GM13977 (cell line): ENCODE results near the gene APBA3.

Source experiments
- DNase-seq: peaks from one replicate; pipeline ENCODE4 v3.0.0; 2012; ENCODE audit warnings: low spot score
- CTCF ChIP-seq: IDR thresholded peaks from 2 replicates; pipeline ENCODE4 v1.5.1; 2012; ENCODE audit warnings: mild to moderate bottlenecking, control low read depth; ENCODE audit not compliant: insufficient read depth; ENCODE audit errors: extremely low read depth, missing control alignments
- in situ Hi-C: fragments of 300-500 bp; cut with MboI; formaldehyde crosslinking; loops from one replicate; pipeline ENCODE4 v1.12.0; 2022; ENCODE audit warnings: low sequenced_read_pairs, low pct_unique_long_range_greater_than_20kb, mixed read lengths, inconsistent platforms; ENCODE audit not compliant: unreplicated experiment

APBA3 gene

GRCh38 chr19:3807131-3807480, 45.6 kb upstream of the APBA3 start:
- in situ Hi-C loops: no loop called here
- DNase-seq: no peak
- no peak for TF ChIP-seq CTCF

- no peak for DNase-seq
- TF ChIP-seq CTCF: no peak
- in situ Hi-C loops: no loop called here
Observed at GRCh38 chr19:3805859-3806258, 44.4 kb upstream of the APBA3 start.

GRCh38 chr19:3804429-3804828, 42.9 kb upstream of the APBA3 start:
- DNase-seq: no peak
- in situ Hi-C loops: no loop called here
- TF ChIP-seq CTCF: no peak

- no peak for DNase-seq
- in situ Hi-C loops: no loop called here
- TF ChIP-seq CTCF: no peak
Observed at GRCh38 chr19:3803986-3804385, 42.5 kb upstream of the APBA3 start.

- in situ Hi-C loops: no loop called here
- no peak for TF ChIP-seq CTCF
- no peak for DNase-seq
Observed at GRCh38 chr19:3803114-3803888, 41.8 kb upstream of the APBA3 start.

GRCh38 chr19:3801412-3802096, 40.1 kb upstream of the APBA3 start:
- DNase-seq: no peak
- in situ Hi-C loops: no loop called here
- TF ChIP-seq CTCF: no peak
